AML-193 (cell line): ENCODE measurements around the gene PRLR.

ENCODE experiments used
- DNase-seq, 2 experiments: peaks; one replicate each; lab custom pipeline; 2025; lab: John Stamatoyannopoulos, UW

Gene PRLR

DNA sequence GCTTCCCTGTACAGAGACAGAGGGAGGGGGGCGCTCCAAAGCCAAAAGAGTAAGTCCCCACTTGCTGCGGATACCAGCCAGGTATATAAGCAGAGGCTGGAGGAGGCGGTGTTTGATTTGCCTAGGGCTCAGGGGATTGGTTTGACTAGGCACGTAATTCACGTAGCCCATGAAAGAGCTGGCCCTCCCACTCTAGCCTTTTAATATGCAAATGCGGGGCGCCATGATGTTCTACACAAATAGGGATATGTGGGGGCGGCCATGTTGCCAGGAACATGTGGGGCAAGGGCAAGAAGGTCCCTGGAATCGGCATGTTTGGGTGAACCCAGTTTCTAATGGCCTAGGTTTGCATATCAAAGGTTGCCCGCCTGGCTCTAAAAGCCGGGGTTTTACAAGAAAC, 3.3 kb upstream of the PRLR start:
- no peak for DNase-seq

DNA sequence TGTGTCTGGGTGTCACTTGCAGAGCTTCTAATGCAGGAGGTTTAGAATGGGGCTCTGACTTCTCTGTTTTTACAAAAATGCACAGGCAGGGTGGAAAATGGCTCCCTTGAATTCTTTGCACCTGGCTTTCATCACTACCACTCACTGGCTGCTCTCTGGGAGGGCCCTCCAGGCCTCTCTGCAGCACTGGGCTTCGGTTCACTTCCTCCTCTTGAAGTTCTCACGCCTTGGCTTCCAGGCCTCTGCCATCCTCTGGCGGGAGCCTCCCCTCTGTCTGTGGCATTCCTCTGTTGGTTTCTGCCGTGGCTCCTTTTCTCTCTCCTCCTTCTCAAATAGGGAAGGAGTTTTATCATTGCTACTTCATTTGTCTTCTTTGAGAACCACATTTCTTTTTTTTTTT, 2.8 kb upstream of the PRLR start:
- no peak for DNase-seq

DNA sequence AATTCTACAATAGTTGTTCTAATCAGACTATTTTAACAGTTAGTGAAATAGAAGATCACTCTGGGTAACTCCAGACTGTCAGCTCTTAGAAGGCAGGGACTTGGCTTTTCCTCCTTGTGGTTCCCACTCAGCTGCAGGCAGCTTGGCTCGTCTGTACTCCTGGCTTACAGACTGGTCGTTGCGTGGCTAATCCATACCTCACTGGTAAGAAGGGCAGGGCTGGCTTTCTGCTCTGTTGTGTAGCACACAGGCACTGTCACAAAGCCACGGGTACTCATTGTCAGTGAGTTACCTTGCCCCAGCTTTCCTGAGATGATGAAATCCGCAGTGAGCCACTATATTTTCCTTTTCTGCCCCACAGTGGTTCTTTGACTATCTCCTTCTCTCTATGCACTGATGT, 1.8 kb upstream of the PRLR start:
- DNase-seq: no peak

DNA sequence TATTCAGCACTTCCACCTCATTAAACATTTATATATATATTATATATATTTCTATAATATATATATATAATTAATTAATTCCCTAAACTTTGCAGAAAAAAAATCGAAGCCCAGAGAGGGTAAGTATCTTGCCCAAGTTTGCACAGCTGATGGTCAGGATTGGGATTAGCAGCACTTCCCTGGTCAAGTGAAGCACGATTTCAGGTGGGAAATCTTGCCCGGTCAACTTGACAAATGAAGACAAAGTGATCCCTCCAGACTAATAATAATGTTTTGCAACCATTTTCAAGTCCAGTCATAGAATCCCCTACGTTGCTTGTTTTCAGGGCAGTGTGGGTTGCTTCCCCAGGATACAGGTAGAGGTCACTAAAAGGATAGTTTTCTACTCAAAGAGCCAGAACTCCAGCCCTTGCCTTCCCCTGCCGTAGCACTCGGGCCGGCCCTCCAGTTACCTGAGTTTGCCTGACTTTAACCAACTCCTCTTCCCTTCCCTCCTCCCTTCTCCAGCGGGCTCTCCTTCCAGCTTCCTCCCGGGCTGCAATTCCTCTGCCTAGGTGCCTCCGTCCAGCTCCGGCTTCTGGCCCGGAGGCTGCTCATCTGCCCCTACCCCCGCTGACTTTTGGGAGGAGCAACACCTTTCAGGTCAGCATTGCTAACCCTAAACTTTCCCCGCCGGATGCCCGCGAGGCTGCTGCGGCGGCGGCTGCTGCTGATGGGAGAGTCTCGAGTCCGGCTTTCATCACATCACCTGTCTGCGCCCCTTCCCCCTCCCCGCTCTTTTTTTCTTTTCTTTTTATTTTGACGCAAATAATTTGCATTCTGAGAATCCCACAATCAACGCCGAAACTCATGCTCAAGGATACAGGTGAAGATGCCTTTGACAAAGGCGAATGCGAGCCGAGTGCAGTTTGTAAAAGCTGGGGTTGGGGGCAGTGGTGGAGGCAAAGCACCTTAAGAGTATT, 930 bp downstream of the PRLR start:
- DNase-seq: peak; percentile 7 to 22

DNA sequence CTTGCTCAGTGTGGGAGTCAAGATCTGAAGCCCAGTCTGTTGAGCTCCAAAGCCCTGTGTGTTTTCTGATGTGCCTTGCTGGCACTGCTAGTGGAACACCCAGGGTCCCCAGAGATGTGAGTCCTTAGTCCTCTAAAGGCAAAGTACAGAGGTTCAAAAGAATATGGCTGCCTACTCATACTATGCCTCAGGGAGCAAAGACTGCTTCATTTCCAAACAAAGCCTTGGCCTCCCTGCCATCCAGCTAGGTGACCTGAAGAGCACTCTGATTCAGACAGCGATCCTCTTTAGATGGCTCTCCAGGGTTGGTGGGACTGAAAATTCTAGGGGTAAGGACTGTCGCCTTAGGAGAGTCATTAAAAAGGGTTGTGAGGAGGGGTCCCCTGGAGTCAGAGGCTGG, 2.0 kb downstream of the PRLR start:
- no peak for DNase-seq

DNA sequence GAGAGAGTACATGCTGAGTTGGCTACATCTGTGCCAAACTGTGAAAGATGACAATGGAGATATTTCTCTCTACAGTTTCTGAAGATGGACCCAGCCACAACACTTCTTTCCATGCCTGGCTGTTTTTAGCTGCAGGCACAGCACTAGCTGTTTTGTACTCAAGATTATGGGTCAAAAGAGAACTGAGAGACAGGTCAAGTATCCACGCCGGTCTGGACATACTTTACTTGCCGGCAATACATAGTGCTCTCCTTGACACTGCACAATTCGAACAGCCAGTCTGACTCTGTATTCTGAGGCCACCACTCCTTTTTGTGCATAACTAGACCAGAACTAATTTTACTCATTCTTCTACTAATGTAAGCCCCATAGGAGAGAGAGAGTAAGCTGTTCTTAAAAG, 2.6 kb downstream of the PRLR start:
- no peak for DNase-seq

DNA sequence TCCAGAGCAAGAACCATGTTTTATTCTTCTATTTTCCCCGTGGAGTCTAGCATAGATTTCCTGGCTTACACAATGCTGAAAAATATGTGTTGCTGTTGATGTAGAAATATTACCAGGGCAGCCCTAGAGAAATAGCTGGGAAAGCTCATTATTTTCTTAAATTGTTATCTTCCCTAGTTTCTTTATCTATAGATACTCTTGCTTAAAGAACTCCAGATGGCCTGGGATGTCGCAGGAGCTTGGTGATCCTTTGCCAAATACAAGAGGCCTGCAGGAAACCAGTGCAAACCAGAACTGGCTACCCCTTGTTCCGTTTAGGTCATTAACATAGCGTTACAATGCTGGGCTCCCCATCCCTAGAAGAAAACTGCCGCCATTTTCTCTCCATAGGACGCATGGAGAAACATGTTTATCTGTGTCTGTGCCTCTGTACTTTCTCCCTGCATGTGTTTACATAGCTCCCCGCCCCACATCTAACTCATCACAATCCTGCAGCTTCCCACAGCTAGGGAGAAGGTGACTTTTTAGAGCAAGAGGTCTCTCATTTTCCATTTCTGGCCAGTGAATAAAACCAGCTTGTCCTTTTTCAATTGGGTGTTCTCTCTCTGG, 6.4 kb downstream of the PRLR start:
- no peak for DNase-seq

DNA sequence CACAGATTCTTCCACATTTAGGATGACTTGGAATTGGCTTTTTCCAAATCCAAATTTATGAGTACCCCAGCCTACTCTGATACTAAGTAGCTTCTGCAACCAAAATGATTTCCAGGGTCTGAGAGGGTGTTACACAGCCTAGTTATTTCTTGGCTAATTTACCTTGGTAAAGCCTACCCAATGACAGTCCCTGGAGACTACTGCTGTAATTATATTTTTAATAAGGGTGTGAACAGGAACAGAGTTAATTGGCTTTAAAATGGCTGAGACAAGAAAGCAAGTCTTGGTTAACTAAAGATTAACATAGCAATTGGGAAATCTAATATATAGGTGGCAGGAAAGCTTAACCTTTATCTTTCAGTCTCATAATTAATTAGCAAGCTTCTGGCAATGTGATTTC, 9.3 kb downstream of the PRLR start:
- DNase-seq: no peak

DNA sequence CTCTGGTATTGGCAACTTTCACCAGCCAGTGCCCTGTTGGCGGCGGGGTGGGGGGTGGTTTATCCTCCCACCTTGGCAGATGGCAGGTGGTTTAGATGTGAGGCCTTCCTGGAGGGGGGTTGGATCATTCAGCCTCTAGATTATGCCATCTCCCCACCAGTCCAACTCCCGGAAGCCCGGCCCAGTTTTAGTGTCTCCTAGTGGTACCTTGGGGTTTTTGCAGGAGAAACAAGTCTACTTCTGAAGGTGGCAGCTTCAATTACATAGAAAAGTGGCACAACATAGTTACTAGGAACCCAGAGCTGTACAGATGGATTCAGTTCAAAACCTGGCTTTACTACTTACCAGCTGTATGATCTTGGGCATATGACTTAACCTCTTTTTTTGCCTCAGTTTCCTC, 11.3 kb downstream of the PRLR start:
- DNase-seq: no peak

DNA sequence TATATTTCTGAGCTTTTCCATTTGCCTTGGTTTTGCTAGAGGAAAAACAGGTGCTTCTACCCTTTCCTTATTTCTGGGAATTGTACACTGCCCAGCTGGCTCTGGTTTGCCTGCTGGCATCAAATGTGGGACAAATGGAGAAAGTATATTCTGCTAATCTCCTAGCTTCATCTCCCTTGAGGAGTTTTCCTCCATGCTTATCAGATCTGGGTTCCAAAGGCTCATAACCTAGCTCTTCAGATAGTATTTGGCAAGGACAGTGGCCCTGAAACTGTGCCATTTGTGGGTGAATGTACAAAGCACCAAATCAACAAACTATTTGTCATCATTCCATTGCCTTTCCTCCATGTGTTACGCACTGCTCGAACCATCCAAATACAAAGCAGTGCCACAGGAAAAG, 16.2 kb downstream of the PRLR start:
- no peak for DNase-seq

DNA sequence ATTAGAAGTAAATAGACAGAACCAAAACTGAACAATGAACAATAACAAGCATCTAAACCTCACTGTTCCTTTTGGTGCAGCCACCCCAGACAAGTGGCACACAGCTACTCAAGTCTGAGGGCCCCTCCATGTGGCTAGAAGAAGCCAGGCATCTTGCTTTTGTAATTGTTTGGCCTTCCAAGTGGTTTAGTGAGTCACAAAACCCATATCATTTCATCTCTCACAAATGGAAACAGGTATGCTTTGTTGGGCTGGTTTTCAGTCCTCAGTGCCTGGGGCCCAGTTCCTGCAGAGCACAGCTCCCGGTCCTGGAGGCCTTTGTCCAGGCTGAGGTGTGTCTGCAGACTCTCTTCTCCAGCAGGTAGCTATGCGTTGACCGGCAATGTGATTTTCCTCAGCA, 16.7 kb downstream of the PRLR start:
- DNase-seq: no peak

DNA sequence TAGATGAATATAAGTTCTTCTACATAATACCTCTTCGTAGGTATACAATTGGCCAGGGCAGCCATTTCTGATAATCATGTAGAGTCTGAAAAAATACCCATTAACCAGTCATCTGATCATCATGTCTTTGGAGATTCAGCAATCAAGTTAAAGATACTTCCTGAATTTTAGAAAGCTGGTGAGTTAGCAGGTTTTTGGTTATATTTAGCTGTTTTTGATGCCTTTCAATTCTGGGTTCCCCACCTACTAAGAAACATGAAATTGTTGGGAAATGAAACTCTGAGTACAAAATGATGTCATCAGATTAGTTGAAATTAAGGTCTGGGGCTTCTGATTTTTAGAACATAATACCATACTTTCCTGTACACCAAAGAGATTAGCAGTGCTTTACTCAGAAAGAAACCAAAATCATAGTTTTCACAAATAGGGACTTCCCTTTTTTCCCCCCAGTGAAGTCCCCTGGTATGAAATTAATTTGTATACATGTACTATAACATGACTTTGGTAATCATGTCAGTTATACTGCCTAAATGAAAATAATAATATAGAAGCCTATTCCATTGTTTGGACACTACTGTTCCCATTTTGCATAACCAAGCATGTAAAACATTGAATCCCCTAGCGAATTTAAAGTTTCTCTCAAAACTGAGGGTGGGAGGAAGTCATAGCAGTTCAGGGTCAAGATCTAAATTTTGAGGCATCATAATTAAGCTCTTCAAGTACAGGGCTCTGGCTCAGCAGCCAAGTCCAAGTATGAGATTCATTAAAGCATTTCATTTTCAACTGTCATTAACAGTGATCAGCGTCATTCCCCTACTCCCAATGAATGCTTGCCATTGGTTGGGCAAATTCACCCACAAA, 17.9 kb downstream of the PRLR start:
- DNase-seq: no peak

DNA sequence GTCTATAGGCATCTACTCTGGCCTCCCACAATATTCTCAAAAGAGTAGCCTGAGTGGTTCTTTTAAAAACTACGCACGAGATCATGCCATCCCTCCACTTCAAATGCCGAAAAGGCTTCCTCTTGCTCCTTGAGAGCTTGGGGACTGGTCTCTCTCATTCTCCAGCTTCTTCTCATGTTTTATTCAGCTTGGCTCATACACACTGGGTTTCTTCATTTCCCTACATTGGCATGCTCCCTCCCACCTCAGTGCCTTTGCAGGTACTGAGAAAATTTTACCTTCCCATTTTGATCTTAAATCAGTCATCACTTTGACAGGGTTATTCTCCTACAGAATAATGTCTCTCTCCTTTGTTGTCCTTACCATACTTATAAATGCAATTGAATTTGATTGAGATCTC, 20.4 kb downstream of the PRLR start:
- no peak for DNase-seq

DNA sequence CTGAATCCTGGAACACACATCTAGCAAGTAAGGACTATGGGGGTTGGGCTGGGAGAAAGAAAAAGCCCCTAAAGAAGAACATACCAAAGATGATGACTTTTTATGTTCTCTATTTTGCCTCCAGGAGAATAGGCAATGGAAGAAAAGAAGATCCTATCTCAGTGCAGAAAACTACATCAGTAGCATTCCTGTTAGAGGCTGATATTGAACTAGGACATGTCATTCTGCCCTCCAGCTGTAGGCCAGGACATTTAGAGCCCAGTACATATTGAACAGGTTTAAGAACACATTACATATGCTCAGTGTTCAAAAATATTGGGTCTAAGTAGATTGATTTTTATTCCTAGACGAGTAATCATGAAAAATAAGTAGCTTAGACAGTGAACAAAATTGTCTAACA, 24.7 kb downstream of the PRLR start:
- no peak for DNase-seq

DNA sequence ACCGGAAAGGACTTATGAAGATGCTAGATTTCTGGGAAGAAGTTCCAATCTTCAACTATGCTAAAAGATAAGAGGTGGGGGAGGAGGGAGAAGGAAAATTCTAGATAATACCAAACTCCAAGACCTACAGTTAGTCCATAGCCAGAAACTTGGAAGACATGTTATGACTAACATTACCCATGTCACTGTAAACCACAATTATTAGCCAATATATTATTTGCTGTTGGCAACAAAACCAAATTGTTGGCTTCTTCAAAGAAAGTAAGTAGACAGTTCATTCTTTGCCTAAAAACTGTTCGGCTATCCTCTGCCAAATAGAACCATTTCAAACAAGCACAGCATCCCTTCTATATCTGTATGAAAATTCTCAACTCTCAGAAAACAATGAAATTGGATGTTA, 25.1 kb downstream of the PRLR start:
- no peak for DNase-seq

DNA sequence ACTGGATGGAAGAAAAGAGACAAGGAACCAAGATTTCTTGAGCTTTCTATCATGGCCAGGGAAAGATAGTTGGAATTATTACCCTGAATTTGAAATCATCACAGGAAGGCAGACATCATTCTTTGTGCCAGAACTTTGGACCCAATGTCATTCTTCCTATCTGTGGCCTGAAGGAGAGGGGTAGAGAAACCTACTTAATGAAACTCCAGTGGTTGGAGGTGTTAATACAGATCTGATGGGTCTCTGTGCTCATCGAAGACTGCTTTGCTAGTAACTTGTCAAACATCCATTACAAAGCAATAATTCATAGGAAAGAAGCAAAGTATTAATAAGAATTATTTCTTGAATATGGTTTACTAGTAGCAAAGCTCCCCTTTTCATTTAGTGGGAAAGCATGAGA, 26.9 kb downstream of the PRLR start:
- no peak for DNase-seq

DNA sequence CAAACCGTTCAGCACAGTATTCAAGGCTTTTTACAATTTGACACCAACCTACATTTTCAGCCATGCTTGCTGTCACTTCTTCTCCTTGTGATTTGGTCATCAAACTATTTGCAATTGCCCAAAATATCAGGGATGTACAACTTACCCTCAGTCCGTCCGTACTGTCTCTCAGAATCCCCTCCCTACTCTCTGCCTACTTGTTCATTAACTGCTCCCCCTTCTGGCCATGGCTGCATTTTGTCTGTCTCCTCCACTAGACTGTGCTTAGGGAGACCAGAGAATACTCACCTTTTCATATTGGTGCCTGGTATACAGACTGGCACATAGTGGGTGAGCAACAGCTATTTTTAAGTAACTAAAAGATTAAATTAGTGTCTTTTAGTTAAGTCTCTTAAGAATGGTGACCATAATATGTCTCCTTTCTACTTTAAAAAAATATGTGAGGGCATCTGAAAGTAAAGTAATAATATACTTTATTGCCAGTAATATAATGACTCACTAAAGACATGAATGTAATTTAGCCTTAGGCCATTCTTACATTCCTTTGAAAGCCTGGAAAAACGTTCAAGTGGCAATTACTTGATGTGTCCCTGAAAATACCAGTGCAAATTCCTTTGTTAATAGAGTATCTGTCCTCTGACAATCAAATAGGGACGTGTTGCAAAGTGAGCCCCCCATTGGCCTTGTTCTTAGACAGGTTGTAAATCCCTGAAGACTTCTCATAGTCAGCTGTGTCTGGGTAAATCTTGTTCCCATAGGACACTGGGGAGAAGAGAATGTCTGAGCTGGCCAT, 27.8 kb downstream of the PRLR start:
- DNase-seq: peak; percentile 13 to 25

DNA sequence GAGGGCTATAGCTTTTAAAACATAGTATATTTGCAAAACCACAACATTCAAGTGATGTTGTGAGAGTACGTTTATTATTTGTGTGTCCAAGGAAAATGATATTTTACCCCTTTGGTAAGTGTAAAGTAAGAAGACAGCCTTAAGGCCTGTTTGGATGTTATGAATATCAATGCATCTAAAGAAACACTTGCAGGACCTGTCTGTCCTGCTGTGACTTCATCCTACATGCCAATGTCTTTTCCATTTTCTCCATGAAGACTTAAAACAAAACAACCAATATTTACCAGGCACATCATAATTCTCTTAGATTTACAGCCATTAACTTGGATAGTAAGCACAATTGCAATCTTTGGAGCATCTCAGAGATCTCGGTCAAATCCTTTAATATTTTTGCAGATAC, 29.0 kb downstream of the PRLR start:
- no peak for DNase-seq

DNA sequence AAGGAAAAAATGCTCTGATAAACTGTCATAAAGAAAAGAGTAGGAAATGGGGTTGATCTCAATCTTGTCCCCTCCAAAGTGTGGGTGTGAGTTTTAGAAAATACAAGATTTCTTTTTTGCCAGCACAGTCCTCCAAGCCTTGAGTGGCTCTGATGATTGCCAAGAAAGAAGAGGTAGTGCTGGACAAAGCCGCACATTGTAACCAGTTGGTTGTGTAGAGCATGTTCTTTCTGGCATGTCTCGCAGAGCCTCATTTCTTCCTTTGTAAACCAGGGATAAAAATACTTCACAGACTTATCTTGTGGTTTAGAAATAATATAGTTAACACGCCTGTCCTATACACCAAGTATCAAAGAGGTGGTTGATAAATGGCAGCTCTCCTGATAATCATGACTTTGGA, 30.4 kb downstream of the PRLR start:
- DNase-seq: no peak

DNA sequence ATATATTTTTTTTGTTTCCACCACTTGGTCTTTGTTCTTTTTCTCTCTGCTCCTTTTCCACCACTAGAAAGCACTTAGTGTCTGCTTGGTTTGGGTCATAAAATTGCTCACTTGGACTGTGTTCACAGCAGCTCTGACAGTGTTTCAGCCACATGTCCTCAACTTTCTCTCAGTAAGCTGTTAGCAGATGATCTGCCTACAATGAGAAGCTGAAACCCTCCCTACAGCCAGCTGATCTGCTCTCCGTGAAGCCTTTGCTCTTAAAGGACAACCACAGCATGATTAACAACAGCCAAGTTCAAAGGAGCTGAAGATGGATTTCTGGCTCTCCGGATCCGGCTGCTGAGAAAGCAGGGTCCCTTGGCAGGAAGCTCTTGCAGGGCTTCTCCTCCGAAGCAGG, 31.6 kb downstream of the PRLR start:
- no peak for DNase-seq

DNA sequence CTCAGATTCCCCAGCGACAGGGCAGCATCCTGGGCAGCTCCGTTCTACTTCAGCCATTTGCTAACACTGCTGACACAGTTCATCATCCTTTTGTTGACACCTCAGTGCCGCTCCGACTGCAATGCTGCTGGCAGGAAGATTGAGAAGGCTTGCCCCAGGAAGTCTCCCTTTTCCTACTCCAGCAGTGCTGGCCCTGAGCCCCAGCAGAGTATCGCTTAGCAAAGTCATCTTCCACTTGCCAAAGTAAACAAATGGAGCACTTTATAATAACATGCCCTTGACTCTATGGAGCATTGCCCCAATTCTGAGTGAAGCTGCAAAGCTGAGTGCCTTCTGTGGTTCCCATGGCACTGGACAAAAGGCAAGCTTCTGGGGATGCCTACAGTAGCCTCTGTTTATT, 32.2 kb downstream of the PRLR start:
- no peak for DNase-seq

DNA sequence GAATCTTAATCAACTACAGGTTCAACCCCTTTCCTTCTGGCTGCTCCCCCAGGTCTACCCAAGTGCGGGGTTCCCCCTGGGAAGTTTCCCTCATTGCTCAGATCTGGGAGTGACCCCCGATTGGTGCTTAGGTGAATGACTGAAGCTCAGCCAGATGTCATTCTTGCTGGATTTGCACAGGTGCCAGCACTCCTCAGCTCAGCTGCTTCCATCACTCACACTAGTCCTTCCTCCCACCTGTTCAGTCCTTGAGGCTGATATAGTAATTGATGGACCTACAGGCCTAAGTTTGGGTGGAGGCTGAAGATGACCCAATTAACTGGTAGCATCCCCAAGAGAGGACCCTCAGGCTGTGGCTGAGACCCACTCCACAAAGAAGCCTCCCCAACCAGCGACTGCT, 32.9 kb downstream of the PRLR start:
- DNase-seq: no peak
